ENCODE data around the gene TRIM28.

The TRIM28 gene

DNA sequence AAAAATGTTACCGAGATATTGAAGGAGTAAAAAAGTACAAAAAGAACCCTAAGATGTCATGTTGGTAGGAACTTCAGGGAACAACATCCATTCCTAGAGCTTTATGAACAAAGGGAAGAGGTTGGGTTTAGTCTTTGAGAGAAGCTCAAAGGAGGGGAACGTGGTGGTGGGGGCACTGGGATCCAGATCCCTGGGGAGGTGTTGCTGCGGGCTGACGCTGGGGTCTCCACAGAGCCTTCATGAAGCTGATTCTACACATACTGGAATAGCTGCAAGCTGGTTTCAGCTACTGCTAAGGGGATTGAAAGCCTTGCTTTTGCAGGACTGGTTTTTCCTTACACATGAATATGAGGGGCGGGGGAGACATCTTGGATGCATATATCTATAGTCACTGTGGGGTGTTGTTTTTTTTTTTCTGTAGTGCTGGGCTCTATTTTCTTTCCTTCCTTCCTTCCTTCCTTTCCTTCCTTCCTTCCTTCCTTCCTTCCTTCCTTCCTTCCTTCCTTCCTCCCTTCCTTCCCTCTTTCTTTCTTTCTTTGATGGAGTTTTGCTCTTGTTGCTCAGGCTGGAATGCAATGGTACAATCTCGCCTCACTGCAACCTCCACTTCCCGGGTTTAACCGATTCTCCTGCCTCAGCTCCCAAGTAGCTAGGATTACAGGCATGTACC is 35.7 kb downstream of the TRIM28 start:
- DNase-seq (ENCODE audit: low read depth), result no peak

DNA sequence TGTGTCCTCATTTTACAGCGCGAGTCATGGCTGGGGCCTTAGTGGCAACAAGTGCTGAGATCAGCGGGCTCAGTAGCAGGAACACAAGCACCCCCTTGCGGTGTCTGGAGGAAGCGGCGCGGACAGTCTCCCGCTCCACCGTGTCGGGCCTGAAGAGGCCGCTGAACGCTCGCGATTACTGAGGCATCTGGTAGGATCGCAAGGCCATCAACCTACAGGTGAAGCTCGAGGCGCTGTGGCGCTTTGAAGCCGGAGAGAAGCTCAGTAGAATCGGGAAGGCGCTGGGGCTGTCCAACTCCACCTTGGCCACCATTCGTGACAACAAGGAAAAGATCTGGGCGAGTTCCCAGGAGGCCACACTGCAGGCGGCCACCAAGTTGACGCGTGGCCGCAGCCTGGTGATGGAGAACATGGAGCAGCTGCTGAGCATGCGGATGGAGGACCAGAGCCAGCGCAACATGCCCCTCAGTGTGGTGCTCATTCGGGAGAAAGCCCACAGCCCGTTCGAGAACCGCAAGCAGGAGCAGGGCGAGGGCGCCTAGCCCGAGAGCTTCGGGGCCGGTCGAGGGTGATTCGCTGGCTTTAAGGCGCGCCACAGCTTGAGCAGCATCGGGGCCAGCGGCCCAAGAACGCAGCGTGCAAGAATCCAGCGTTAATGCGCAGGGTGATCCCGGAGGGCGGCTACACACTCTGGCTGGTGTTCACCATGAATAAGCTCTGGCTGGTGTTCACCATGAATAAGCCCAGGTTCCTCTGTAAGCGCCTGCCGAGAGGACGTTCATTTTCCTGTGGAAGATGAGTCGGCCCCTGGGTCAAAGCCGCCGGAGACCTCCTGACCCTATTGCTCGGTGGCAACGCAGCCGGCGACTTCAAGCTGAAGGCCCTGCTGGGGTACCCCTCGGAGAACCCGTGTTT is 37.6 kb downstream of the TRIM28 start:
- DNase-seq (ENCODE audit: low read depth), result no peak

DNA sequence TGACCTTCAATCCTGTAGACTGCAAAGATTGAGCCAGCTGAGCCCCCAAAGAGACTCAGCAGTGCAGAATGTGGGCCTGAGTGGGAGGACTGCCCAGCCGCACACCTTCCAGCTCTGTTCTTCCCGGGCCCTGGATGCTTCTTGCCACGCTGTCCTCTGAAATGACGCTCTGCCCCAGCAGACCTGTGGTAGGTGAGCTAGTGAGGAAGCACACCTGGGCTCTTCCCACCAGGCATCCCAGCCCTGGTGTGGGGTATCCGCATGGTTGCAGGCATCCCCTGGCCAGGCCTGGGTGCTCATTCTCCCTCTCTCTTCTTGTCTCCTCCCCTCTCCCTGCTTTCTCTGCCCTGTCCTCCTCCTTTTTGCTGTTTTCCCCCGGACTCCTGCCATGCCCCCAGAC is 39.1 kb downstream of the TRIM28 start:
- no peak for DNase-seq (ENCODE audit: low read depth)

DNA sequence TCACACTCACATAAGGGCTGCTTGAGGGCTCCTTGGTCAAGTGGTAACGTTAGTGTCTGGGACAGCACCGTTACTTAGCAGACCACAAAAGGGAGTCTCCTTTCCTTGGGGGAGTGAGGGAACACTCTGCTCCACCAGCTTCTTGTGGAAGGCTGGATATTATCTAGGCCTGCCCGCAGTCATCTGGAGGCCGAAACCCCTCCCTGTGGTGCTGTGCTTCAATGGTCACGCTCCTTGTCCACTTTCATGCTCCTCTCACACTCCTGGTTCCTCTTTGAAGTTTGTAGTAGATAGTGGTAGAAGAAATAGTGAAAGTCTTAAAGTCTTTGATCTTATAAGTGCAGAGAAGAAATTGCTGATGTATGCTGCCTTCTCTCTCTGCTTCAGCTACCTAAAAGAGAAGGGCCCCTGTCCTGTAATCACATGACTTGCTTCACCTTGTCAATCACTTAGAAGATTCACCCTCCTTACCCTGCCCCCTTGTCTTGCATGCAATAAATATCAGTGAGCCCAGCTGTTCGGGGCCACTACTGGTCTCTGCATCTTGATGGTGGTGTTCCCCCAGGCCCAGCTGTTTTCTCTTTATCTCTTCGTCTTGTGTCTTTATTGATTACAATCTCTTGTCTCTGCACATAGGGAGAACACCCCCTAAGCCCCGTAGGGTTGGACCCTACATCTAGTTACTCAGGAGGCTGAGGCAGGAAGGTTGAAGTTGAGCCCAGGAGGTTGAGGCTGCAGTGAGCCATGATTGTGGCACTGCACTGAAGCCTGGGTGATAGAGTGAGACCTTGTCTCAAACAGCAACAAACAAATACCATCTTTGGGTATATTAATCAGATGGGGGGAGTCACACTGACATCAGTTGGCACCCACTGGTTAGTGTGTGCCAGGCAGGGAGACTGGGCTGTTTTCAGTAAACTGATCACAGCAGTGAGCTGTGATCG is 40.9 kb downstream of the TRIM28 start:
- no peak for DNase-seq (ENCODE audit: low read depth)

DNA sequence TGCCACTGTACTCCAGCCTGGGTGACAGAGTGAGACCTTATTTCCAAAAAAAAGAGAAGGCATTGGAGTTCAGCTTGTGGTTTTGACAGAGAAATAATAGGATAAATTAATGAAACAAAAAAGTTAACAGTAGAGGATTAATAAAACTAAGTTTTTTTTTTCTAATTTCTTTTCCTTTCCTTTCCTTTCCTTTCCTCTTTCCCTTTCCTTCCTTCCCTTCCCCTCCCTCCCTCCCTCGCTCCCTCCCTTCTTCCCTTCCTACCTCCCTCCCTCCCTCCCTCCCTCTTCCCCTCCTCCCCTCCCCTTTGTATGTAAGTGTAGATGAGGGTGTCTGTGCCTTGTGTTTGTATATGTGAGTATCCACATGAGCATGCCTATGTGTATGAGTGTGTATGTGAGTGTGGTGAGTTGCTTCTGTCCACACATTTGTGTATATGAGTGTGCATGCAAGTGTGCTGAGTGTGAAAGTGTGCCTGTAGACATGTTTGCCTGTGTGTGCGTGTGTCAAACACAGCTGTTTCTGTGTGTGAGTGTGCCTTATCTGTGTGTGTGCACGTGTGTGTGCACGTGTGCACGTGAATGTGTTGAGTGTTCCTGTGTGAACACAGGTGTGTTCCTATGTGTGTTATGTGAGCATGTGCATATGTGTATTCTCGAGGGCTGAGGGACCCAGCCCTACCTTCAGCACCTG is 41.7 kb downstream of the TRIM28 start:
- no peak for DNase-seq (ENCODE audit: low read depth)

DNA sequence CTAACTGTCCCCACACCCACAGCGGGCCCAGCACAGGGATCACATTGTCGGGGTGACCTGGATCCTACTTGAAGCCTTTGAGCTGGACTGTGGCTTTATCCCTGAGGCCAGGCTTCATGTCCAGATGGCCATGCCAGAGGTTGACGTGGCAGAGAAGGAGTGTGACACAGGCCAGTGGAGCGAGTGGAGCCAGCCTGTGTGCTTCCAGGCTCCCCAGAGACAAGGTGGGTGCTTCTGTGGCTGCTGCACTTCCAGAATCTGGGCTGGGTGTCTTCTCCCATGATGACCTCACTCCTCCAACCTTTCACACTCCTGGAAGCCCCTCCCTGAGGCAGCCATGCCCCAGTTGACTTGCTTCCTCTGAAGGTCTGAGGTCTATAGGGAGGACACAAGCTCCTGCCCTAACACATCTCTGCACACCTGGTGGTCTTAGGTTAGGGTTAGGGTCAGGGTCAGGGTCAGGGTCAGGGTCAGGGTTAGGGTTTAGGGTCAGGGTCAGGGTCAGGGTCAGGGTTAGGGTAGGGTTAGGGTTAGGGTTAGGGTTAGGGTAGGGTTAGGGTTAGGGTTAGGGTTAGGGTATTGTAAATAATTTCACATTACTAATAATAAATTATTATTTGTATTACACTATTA is 42.4 kb downstream of the TRIM28 start:
- no peak for DNase-seq (ENCODE audit: low read depth)
